HG02938 (cell line): ENCODE measurements around the gene KLHDC3.

Experiments used
- ATAC-seq: cut with Tn5 transposase; IDR thresholded peaks from one replicate; pipeline ENCODE4 v1.9.1; 2021; ENCODE audit warnings: mild to moderate bottlenecking, moderate library complexity; ENCODE audit not compliant: unreplicated experiment

KLHDC3 gene, protein sequence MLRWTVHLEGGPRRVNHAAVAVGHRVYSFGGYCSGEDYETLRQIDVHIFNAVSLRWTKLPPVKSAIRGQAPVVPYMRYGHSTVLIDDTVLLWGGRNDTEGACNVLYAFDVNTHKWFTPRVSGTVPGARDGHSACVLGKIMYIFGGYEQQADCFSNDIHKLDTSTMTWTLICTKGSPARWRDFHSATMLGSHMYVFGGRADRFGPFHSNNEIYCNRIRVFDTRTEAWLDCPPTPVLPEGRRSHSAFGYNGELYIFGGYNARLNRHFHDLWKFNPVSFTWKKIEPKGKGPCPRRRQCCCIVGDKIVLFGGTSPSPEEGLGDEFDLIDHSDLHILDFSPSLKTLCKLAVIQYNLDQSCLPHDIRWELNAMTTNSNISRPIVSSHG

DNA sequence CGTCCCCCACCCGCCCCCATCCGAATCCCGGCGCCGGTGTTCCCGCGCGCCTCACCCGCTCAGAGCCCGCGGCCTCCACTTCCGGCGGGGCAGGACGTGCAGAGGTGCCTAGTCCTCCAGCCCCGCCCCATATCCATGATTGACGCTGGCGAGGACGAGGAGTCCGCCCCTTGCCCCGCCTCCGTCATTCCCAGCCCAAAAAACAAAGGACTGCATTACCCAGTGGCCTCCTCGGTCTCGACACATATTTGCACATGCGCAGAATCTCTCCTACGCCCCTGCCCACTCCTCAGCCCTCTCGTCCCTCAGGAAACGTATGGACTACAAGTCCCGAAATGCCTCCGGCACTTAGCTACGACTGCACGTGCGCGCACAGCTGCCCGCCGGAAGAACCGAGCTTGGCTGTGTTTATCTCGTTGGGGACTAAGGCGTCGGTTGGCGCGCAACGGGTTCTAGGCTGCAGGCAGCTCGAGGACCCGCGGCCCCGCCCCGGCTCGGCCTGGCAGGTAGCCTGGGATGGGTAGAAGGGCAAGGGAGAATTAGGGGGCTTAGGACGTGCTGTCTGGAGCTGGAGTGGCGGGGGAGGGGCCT is at the start of gene KLHDC3, which contains the start of gene MEA1:
Gene KLHDC3 (plus strand): TSS at position 407 of the 591 bp plus-strand sequence. CDS start 2,944 bp downstream, outside the sequence.
Gene MEA1 (minus strand): TSS at position 104 of the 591 bp plus-strand sequence. CDS start 133 bp downstream, outside the sequence.
- peak; percentile 94 for ATAC-seq

DNA sequence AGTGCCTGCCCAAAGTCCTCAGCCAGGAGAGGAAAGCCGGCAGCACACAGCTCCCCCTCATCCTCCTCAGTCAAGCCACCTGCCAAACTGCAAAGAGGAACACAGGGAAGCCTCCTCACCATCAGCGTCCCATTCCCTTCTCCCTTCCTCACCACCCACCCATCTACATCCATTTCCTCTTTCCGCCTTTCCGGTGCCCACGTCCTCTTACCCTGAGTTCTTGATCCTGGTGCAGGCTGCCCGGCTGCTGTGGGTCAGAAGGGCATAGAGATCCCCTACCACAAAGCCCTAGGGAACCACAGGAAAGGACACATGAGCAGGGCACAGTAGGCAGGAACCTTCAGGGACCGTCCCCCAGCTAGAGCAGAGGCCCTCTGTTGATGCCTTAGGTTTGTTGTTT is 47.5 kb upstream of the KLHDC3 start:
- ATAC-seq = no peak

DNA sequence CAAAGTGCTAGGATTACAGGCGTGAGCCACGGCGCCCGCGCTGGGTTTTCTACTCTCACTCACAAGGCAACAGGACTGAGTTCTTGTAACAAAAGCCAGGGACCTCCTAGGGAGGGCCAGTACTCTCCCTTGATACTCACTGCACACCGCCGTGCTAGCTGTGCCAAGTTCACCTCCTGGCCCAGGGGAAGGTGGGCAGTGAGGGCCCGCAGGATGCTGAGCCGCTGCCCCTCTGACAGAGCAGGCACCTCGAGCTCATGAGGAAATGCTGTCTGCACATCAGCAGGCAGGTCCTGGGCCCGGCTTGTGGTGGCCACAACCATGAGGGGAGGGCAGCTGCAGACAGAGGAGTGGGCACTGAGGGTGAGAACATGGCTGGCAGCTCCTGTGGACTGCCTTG is 46.8 kb upstream of the KLHDC3 start:
- no peak for ATAC-seq

DNA sequence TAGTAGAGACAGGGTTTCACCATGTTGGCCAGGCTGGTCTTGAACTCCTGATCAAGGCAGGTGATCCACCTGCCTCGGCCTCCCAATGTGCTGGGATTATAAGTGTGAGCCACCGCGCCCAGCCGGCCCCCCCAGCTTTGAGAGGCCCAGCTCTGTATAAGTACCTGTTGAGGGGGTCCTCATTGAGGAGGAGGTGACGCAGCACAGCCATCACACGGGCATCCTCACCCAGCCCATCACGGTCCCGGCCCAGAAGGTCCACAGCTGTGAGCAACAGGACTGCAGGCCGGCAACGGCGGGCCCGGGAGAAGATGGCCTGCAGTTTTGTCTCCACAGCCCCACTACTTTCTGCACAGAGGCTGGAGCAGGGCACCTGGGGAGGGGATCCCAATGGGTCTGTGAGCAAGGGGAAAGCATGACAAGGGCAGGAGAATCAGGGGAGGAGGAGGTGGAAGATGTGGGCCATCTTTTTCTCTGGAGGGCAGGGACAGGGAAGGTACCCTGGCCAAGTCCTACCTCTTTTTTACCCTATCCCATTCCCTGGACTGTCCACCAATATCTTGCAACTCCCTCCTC is 45.8 kb upstream of the KLHDC3 start:
- no peak for ATAC-seq

DNA sequence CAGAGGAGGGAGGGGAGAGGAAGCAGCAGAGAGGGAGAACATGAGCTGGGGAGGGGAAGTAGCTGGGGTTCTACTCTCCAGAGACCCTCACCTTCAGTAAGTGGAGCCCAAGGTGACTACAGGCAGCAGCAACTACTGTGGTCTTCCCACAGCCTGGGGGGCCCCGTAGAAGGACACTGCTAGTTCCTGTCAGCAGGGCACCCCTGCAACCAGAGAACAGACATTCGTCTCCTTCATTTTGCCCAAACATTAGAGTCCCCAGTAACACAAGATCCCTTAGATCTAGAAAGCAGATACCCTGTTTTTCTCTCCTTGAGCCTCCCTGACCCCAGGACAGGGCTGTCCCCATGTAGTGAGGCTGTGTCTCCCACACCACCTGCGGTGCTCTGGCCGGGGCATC is 45.3 kb upstream of the KLHDC3 start:
- ATAC-seq = no peak

DNA sequence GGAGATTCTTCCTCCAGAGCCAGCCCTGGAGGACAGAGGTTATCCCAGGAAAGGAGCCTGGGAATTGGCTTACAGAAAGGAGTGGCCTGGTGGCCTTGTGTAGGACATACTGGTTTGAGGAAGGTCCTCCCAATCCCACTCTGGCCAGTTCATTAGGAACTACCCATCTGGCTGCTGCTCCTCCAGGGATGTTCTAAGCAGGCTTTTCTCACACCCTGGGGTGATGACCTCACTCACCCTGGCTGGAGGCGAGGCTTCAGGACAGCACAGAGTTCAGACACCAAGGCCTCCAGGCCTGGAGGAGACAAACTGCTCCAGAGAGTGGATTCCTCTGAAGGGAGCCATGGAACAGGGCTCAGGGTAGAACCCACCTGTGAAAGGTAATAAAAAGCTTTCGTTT is 44.6 kb upstream of the KLHDC3 start:
- ATAC-seq = no peak

DNA sequence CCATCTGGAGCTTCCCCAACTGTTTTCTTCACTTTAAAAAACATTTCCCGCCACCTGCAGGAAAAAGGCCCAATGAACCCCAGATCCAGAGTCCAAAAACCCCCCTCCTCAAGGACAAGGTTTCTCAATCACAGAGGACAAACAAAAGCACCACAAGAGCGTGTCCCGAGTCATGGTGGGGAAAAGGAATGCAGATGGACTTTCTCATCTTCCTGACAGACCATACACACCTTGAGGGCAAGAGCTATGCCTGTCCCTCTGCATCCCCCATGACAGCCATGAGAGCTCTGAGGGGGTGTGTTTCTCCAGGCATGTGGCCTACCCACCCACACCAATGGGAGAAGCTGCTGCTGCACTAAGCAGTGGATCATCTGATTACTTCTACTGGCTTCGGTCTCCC is 44.1 kb upstream of the KLHDC3 start:
- no peak for ATAC-seq

DNA sequence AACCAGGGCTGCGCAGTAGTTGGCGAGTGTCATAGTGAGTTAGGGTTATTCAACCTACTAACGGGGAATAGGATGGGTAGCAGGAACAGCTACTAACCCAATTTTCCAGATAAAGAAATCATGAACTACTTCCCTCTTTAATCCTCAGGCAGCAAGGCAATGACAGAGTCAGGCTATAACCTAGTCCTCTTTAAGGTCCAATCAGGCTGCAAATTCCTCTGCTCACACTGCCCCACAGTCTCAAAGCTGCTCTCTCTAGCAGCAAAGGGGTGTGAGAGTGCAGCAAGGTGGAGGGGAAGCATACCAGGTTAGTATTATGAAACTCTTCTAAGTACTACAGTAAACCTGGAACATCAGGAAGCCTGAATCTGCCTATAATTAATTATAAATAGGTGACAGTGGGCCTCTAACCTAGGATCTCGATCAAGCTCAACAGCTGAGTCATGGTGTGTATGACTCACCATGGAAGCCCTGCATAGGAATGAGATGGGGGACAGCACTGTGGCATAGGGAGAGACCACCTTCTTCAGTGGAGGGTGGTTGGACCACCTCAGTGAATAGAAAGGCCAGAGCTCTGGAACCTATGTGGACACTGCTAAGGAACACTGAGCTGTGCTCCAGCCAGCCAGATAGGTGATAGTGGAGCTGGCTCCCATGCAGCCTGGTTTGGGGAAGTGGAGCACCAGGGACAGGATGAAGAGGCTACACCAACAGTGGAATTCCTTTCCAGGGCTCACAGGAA is 43.0 kb upstream of the KLHDC3 start:
- ATAC-seq = no peak

DNA sequence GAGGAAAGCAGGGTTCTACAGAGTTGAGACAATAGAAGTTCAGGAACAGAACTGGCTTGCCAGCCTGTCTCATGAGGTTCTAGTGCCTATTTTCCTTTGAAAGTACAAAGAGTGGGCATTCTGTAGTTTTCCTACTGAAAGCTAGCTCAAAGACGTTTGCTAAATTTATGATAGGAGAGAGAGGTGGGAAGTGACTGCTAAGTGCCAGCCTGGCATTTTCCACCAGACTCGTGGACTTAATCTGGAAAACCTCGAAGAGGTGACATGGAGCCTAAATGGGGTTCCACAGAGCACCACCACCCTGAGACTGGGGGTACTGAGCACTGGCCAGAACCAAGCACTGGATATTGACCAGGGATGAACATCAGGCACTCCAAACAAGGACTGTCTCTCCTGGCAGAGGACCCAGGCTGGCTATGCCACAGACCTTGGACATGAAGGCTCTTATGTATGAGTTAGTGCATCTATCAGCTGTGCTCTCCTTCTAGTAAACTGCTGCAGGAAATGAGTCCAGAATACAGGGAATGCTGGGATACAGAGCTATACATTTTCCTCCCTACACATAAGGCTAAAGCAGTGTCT is 42.2 kb upstream of the KLHDC3 start:
- ATAC-seq = no peak

DNA sequence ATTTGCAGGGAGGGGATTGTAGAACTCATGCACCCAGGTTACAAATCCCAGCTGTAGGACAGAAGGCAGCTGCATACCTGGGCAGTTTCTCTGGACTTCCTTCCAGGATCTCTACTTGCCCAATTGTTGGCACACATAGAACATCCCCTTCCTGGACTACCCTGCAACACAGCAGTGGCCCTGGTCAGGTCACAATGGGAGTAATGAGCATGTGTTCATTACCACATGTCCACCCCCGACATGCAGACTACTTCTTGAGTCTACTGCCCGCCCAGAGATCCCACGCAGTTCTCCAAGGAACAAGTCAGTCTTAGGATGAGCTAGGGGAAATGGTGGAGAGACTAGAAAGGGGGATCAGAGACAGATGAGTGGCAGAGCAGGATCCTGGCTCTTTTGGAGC is 40.1 kb upstream of the KLHDC3 start:
- ATAC-seq = no peak

DNA sequence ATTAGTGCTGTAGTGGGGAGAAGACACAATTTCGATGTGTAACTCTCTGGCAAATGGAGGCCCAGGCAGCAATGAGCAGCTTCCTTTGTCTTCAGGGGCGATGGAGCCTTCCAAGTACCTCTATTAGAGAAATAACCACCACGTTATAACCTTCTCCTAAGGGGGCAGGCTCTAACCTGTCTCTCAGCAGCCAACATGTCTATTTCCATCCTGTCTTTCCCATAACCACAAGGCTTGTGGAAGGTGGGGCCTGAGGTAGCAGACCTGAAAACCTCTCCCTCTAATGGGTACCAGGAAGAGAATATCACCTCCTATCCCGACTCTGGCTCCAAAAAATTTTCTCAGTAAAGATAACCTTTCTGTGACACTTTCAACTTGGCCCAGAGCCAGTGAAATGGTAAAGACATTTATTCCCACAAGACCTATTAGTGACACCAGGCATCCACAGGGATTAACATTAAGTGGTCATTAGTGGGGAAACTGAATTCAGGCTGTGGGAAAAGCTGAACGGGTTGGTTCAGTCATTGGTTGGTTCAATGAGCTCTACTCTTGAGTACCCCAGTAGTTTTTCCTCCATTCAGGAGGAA is 39.0 kb upstream of the KLHDC3 start:
- no peak for ATAC-seq

DNA sequence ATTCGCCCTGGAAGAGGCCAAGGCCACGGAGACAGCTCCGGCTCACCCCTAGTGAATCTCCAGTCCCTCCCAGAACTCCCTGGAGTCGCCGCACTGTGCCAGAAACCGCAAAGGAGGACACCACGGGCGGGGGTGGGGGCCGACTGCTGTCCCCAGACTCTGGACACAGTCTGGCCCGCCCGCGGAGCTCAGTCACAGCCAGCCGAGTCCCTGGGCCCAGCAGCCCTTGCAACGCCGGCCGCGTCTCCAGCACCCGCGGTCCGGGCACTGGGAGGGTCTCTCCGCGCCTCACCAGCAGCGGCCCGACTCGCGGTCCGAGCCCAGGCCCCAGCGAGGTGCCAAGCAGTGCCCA is 35.6 kb upstream of the KLHDC3 start:
- ATAC-seq = peak; percentile 24

DNA sequence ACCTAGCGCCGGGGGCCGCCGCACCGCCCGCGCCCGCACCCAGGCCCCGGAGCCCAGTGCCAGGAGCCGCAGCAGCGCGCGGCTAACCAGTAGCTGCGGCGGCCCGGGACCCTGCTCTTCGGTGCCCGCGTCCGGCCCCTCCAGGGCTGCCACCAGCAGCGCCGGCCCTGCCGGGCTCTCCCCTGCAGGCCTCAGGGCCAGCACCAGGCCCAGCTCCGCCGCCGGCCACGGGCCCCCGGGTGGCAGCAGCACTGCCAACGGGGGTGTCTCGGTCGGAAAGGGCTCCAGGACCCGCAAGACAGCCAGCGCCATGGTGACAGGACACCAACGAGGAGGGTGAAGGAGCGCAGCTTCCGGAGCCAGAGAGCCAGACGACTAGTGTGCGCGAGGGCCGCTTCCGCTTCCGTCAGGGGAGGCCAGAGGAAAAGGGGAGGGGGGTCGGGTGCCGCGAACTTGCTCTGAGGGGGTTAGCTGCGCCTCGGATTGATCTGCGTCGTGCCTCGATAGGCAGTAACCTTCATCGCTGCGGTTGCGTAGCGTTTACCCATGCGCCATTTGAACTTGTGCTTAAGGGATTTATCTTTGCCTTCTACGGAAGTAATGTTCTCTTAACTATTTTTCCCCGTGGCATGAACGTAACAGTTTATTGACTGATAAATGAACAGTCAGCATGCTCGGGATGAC is 35.1 kb upstream of the KLHDC3 start, which contains the start of gene PEX6:
Gene PEX6 (minus strand): TSS at position 343 of the 684 bp plus-strand sequence. CDS start 31 bp downstream, at position 312.
- ATAC-seq = peak; percentile 86

DNA sequence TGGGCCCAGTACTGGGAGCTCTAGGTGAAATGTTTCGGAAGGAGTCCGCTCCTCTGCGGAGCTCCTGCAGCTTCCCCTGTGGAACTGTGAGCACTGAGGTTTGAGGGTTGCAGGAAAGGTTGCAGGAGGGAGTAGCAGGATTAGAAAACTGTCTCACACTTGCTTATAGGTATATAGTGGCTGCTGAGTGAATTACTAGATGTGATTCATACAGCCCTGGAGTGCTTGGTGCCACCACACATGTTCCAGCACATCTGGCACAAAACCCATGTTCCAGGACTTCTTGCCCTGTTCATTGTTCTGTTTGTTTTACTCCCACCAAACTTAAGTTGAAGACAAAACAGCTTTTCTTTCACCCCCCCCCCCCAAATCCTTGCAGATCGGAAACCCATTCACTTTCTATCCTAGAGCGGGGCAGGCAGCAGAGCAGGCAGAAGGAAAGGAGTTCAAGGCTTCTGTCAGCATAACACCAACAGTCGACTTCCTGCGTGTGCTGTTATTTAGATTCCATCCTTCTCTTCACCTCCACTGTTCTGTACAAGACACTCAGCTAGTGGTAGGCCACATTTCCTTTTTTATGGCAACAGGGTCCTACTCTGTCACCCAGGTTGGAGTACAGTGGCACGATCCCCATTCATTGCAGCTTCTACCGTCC is 34.4 kb upstream of the KLHDC3 start:
- no peak for ATAC-seq

DNA sequence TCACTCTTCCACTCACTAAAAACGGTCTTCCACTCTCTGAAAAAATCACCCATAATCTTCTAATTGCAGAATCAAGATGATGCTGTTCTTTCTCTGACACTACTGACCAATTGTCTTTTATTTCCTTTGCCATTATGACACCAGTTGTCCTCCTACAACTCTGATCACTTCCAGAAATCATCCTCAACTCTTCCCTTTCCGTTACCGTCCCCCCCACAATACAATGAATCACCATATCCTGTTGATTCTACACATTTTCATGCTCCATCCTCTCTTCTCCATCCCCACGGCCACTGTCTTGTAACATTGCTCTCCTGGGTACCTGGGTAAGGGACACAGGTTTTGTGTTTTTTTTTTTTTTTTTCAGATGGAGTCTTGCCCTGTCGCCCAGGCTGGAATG is 32.2 kb upstream of the KLHDC3 start:
- no peak for ATAC-seq

DNA sequence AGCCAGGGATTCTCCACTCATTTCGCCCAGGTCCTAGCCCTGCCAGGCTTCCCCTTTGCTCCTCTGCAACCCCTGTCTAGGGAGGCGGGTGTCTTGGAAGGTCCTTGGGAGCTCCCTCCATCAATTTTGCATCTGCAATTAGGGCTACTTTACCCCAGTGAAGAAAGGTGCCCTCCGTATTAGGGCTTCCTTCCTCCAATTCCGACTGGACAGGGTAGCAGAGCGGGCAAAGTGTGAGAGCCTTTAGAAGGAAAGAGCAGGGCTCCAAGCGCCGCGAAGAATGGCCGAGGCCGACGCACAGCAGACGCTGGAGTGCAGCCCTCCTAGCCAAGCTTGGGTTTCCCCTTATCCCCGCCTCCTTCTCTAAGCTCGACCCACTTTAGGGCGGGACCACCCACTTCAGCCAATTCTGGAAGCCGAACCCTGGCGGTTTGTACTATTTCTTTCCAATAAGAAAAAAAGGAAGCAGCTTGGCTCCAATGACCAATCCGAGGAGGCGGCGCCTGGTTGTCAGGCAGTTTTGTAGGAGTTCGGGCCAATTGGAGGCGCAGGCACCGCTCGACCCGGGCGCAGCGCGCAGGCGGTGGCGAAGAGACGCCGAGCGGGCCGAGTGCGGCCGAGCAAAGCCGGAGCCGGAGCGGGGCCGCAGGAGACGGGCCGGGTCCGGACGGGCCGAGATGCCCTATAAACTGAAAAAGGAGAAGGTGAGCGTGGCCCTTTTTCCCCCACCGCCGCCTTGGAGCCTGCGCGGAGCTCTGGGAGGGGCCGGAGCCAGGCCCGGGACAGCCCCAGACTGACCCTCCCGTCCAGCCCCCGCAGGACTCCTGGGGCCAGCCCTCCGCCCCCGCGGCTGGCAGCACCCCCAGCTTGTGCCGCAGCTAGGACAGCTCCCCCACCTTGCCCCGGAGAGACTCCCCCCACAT is 29.8 kb upstream of the KLHDC3 start, which contains the start of gene PPP2R5D:
Gene PPP2R5D (plus strand): TSS at position 570 of the 923 bp plus-strand sequence. CDS start 108 bp downstream, at position 678.
- ATAC-seq = peak; percentile 95

DNA sequence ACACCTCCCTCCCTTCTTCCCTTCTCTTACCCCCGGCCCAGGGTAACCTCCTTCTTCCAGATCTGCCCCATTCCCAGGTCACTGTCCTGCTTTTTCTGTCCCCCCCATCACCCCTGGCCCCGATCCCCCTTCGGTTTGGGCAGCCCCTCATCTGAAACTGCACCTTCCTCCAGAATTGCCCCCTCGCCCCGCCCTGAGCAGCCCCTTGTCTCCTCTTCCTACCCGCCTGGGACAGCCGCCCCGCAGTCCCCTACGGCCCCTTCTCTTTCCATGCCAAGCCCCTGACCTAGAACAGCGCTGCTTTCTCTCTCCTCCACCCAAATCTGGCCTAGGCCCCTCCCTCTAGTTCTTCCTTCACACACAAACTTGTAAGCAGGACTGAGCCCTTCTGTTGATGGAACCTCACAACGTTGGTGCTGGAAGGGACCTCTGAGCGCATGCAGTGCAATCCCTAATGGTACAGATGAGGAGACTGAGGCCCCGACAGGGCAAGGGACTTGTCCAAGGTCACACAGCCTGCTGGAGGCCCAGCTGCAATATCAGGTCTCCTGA is 29.0 kb upstream of the KLHDC3 start:
- ATAC-seq = no peak
